Endothelial cell of hepatic sinusoid (primary cell): ENCODE data around the gene TGFBI.
"Not testable (repeated sequence)": the region's sequence is repeated elsewhere in the genome, so short reads cannot be mapped to it uniquely, and the experiment has no call there.

ENCODE experiments used
- in situ Hi-C: cut with HindIII; loops from 2 replicates; pipeline ENCODE4 v1.10.0; 2017; ENCODE audit warnings: low sequenced_read_pairs

TGFBI gene

DNA sequence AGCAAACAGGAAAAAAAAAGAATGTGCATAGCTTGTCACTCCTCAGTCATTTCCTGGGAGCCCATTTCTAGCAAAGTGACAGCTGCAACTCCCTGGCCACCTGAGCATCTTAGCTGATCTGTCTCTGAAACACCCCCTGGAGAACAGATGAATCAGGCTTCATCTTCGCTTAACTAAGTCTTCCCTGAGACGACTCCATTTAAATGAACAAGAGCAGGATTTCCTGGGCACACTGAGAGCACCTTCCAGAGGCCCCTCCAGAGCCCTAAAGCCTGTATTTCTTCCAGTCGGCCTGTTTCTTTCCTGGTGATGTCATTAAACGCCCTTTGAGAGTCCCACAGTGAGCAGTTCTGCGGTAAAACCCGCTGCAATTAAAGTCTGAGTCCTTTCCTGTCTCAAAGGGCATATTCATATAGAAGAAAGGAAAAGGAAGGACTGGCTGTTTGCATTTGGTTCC lies 13.9 kb downstream of the TGFBI start:
- in situ Hi-C loops, result no loop called here

DNA sequence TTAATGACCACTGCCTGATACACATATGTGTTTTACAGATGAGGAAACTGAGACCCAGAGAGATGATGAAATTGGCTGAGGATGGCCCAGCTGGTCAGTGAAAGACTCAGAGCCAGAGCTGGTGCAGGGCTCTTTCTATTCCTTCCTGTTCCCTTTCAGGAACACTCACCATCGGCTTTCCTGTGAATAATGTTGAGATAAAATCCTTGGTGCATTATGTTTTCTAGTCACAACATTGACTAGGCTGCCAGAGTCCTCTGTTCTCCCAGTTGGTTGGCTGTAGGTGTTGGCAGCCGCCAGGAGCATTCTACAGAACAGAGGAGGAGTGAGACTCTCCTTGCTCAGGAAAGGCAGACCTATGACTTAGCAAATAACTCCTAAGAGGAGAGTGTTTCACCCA lies 14.8 kb downstream of the TGFBI start:
- in situ Hi-C loops, result no loop called here

DNA sequence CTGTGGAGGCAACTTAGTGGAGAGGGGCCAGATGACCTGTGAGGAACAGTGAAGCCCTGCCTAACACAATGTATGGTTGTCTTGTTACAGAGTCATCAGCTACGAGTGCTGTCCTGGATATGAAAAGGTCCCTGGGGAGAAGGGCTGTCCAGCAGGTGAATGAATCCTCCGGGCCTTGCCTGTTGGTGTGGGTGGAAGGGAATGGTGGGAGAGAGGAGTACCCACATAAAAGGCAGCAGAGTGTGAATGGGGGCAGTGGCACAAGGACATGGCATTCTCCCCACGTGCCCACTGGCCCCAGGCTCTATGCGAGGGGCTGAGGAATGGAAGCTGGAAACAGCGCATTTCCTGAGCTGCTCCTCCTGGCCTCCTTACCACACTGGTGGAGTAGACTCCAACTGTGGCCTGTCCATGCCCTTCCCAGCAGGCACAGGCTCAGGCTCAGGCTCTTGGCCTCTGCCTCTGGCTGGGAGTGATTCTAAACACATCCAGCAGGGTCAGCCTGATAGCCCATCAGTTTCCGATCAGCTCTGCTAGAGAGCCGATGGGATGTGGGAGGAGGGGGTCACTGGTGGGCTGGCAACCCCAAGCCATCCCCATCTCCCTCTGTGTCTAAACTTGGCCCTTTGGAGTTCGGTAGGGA lies 15.3 kb downstream of the TGFBI start:
- in situ Hi-C loops, result no loop called here

DNA sequence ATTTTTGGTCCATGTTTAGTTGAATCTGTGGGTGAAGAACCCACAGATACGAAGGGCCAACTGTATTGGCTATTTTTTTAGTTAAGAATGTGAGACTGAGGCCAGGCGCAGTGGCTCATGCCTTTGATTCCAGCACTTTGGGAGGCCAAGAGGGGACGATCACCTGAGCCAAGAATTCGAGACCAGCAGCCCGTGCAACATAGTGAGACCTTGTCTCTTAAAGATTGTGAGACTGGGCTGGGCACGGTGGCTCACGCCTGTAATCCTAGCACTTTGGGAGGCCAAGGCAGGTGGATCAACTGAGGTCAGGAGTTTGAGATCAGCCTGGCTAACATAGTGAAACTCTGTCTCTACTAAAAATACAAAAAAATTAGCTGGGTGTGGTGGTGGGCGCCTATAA lies 16.2 kb downstream of the TGFBI start:
- in situ Hi-C loops, result not testable (repeated sequence)

DNA sequence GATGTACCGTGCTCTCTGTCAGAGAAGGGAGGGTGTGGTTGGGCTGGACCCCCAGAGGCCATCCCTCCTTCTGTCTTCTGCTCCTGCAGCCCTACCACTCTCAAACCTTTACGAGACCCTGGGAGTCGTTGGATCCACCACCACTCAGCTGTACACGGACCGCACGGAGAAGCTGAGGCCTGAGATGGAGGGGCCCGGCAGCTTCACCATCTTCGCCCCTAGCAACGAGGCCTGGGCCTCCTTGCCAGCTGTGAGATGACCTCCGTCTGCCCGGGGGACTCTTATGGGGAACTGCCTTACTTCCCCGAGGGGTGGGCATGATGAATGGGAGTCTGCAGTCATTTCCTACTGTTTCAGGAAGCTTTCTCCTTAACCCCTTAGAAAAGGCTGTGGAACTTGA lies 17.5 kb downstream of the TGFBI start:
- in situ Hi-C loops, result no loop called here

DNA sequence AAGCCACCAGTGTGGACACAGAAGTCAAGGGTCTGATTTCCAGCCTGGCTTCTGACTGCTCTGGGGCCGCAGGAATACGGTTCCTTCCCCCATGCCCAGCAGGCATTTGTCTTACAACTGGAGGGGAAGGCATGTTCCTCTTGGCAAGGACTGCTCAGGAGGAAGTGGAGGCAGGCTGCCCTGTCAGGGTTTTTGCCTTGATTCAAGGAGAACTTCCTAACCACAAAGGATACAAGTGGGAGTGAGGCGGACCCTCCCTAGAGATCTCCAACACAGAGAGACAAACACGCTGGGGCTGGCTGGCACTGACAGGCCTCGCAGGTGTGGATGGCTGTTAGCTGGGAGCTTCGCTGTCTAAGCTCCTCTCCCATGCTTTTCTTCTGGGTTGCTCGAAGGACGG lies 19.1 kb downstream of the TGFBI start:
- in situ Hi-C loops, result no loop called here

DNA sequence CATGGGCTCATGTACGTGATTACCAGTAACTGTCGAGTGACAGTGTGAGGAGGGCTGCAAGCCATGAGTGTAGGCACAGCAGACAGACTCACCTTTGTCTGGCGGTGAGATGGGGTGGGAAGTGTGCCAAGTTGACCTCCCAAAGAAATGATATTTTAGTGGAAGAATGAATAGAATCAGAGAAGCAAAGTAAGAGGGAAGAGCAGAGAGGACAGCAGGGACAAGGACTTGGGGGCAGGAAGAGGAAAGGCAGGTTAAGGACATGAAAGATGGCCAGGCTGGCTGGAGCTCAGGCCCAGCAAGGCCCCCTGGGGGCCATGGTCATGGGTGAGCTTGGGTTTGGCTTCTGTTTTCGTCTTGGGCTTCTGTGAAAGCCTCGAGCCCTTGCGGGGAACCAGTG lies 20.2 kb downstream of the TGFBI start:
- in situ Hi-C loops, result no loop called here

DNA sequence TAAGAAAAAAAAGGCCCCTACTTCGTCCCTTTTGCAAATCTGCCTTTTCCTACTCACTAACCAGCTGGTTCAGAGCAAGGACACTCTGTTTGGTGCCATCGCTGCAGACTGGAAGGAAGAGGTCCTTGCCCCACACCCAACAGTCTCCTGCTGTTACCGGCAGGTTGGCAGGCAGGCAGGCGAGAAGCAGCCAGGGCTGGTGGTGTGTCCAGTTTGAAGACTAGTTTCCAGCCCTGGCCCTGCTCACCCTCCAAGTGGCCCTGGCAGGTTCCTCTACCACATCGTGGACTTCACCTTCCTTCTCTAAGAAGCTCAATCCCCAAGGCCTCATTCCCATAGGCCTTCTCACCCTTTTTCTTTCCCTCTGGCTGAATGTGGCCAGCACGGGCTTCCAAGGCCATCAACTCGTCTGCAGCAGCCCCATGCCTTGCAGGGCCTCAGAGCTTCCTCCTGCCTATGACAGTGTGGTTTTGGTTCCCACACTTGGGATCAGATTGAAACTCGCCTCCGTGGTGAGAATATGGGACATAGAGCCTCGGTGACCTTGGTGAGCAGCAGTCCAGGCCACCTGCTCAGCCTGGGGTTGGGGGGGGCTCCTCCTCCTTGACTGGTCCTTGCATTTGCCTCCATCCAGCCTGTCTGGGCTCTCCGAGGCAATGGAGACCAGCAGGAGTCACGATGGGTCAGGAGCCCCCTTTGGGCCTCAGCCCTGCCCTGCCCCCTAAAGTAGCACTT lies 22.9 kb downstream of the TGFBI start:
- in situ Hi-C loops, result loop anchor here (10.0 kb wide), 1 partner anchor 787 kb away; no protein-coding TSS in a partner anchor

DNA sequence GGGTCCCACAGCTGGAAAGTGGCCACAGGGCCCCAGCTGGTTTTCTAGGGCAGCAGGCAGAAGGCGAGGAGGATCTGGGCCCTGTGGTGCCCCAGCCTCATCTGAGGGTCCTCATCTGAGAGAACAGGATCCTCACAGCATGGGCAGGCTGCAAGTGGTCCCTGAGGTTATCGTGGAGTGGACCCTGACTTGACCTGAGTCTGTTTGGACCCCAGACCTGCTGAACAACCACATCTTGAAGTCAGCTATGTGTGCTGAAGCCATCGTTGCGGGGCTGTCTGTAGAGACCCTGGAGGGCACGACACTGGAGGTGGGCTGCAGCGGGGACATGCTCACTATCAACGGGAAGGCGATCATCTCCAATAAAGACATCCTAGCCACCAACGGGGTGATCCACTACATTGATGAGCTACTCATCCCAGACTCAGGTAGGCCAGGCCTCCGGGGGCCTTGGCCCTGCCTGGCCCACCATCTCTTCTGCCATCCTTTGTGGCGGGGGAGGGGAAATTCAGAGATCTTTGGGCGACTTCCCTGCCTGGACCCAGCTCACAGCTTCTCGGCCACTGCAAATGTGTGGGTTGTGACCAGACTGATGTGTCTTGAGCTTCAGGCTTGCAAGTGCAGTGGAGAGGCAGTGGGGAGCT lies 24.0 kb downstream of the TGFBI start:
- in situ Hi-C loops, result loop anchor here (10.0 kb wide), 1 partner anchor 788 kb away; no protein-coding TSS in a partner anchor

DNA sequence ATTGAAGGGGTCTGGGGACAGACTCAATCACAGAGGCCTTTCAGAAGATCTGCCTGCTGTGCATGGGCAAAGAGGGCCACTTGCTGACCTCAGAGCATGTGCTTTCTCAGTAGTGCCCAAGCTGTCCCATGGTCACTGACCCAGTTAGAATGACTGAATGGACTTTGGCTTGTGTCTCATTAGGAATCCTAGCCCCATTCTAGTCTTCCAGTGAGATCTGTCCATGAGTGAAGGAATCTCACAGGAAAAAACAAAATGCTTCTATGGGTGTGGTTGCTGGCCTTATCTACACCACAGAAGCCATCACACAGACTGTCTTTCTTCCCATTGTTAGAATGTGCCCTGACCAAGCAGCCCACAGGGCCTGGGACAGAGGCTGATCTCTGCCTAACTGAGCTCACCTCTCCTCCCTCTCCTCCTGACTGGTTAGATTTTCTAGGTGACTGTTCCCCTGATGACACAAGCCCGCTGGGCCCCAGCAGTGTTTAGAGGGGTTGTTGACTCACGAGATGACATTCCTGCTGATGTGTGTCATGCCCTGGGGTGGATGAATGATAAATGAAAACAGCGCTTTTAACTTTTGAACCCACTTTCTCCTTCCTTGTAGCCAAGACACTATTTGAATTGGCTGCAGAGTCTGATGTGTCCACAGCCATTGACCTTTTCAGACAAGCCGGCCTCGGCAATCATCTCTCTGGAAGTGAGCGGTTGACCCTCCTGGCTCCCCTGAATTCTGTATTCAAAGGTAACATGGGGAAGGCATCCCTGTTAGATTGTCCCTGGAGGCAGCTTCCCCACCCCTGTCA lies 24.8 kb downstream of the TGFBI start:
- in situ Hi-C loops, result loop anchor here (10.0 kb wide), 1 partner anchor 789 kb away; no protein-coding TSS in a partner anchor

DNA sequence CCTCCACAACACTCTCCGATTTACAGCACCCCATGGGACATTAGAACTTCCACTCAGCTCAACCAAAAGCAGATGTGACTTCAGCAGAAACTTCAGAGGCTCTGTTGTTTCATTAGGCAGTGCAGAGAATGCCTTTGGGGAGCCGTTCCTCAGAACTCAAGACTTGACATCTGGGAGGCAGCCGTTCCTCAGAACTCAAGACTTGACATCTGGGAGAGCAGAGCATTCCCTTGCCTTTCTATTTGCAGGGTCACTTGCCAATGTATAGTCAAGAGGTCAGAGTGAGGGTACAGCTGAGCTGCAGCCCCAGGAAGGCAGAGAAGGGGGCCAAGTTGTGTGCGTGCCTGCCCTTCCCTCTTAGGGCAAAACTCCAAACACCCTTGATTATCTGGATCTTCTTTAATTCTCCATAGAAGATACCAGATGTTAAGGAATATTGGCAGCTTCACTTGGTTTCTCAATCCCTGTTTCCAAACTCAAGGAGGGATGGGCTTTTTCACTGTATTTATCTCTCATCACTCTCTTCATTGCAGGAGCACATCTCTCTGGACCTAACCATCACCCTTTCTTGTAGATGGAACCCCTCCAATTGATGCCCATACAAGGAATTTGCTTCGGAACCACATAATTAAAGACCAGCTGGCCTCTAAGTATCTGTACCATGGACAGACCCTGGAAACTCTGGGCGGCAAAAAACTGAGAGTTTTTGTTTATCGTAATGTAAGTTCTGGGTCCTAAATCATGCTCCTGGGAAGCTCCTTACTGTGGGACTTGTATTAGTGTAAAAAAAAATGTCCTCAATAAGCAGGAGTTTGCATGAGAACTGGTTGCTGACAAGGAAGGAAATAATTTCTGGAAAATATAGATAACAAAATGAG lies 25.6 kb downstream of the TGFBI start:
- in situ Hi-C loops, result loop anchor here (5.0 to 10.0 kb wide), 2 partner anchors 77 to 790 kb away; no protein-coding TSS in a partner anchor

DNA sequence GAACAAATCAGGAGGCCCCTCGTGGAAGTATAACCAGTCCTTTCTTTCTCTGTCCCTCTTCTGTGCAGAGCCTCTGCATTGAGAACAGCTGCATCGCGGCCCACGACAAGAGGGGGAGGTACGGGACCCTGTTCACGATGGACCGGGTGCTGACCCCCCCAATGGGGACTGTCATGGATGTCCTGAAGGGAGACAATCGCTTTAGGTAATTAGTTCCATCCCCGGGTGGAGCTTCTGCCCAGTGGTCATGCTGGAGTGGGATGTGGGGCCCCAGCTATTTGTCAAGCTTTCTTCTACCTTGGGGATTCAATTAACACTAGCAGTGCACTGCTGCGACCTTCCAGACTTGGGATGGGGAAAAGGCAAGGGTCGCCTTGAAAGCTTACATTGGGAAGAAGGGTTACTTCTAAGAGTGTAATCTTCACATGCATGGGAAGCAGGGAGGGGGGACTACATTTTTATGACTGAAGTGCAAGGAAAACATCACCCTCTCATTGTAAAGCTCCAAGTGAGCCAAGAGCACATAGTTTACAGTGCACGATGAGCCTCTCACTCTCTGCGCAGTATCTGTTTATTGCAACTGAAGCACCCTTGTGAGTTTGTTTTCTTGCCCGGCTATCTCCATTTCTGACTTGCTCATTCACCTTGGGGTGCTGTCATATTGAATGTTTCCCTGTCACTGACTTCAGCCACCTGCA lies 27.0 kb downstream of the TGFBI start:
- in situ Hi-C loops, result loop anchor here (5.0 to 10.0 kb wide), 2 partner anchors 78 to 791 kb away; no protein-coding TSS in a partner anchor

DNA sequence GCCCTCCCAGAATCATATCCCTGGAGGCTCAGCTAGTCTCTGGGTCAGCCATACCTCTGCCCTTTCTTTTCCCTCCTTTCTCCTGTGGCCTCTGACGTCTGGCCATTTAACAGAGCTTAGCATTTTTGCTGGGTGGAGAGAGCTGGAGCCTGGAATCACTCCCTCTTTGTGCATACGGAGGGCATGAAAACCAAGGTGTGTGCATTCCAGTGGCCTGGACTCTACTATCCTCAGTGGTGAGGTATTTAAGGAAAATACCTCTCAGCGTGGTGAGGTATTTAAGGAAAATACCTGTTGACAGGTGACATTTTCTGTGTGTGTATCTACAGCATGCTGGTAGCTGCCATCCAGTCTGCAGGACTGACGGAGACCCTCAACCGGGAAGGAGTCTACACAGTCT lies 27.5 kb downstream of the TGFBI start:
- in situ Hi-C loops, result loop anchor here (5.0 to 10.0 kb wide), 2 partner anchors 79 to 792 kb away; no protein-coding TSS in a partner anchor

DNA sequence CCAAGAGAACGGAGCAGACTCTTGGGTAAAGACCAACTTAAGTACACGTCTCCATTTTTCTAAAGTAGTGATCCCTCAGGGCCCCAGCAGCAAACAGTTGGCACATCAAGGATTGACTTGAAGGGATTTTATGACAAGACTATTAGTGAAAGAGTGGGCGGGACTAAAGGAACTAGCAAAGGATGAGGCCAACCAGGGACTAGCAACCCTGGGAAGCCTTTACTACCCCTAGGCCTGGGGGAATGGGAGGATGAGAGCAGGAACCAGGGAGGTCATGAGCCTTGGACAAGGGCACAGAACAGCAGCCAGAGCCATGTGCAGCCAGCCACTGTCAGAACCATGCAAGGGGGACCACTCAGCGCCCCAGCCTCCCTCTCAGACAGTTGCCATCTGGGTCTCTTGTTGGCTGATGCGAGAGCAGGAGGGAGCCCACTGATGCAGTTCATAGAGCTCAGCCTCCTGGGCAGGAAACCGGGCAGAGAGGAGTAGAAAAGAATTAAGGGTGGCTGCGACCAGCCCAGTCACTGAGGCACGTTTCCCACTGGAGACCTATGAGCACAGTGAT lies 28.1 kb downstream of the TGFBI start:
- in situ Hi-C loops, result loop anchor here (5.0 to 10.0 kb wide), 2 partner anchors 80 to 792 kb away; no protein-coding TSS in a partner anchor

DNA sequence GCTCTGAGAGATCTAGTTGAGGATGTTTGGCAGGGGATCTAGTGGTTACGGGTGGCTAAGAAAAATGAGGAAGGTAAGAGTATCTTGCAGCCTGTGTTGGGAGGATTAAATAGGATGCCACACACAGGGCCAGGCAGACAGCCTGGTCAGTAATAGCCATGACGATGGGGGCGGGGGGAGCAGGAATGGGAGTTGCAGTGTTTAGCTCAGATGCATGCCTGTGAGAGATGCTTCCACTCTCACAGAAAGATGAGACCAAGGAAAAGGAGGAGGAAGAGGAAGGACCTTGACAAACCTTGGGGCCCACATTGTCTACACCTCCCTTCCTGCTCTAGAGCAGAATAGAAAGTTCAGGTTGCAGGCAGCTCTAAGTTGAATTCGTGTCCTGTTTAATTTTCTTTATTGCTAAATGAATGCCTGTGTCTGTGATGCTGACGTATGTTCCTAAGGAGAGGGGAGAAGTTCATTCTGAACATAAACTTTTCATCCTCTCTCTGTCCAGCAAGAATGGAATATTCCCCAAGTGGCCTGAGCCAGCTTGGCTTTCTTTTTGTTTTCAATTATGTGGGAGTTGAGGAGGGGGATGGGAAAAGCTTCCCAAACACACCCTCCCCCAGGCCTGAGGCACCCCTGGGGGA lies 28.7 kb downstream of the TGFBI start:
- in situ Hi-C loops, result loop anchor here (5.0 to 10.0 kb wide), 2 partner anchors 80 to 793 kb away; no protein-coding TSS in a partner anchor

DNA sequence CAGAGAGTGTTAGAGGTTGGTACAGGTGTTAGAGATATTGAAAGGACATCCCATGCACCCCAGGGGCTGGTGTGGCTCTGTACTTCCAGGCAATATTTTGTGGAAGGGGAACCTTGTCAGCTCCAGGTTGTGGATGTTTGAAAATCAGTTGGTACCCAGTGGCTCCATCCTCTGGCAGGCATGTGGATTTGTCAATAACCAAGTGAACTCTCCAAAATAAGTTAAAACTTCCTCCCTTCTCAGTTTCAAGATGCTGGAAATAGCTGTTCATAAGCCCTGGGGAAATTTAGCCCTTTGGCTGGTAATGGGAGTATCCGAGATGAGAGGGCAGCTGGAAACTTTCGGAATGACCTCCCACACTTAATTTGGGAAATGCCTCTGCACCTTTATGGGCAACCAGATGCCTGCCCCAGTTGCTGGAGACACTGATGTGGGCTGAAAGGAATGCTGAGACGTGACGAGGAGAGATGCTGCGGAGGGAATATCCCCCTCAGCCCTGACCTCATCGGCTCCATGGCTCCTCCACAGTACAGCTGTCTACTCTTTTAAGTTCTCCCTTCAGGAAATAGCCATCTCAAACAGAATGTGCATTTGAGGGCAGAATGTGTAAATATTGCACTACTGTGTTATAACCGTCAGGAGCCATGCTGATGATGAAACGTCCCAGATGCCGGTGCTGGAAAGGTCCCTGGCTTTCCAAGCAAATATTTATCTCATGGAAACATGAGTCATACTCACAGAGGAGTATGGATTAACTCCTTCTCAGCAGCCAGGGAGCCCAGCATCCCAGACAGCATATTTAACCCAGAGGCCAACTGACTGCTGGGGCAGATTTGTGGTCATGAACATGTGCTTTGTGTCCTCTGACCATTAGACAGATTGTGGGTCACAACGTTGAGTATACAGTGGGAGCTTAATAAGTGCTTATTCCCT lies 29.5 kb downstream of the TGFBI start:
- in situ Hi-C loops, result loop anchor here (5.0 to 10.0 kb wide), 2 partner anchors 81 to 794 kb away; no protein-coding TSS in a partner anchor

DNA sequence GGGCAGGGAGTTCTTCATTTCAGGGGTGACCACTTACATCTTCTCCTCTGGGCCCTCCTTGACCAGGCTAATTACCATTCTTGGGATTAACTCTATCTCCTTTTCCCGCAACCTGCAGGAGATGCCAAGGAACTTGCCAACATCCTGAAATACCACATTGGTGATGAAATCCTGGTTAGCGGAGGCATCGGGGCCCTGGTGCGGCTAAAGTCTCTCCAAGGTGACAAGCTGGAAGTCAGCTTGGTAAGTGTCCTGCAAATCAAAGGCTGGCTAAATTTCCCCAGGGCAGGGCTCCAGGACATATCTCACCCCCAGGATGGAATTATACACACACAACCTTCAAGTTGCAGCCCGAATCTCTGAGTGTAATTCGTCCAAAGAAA lies 30.2 kb downstream of the TGFBI start:
- in situ Hi-C loops, result loop anchor here (5.0 to 10.0 kb wide), 2 partner anchors 82 to 794 kb away; no protein-coding TSS in a partner anchor
